Limb (tissue), 2 donors: ENCODE data around the gene CYP19A1.
"Not testable (repeated sequence)": the region's sequence is repeated elsewhere in the genome, so short reads cannot be mapped to it uniquely, and the experiment has no call there.

ENCODE experiments used
- DNase-seq, 2 donors: peaks; one replicate each; pipeline ENCODE4 v3.0.0-alpha.2; 2016; ENCODE audit errors: extremely low spot score in 2 of 2

The CYP19A1 gene

DNA sequence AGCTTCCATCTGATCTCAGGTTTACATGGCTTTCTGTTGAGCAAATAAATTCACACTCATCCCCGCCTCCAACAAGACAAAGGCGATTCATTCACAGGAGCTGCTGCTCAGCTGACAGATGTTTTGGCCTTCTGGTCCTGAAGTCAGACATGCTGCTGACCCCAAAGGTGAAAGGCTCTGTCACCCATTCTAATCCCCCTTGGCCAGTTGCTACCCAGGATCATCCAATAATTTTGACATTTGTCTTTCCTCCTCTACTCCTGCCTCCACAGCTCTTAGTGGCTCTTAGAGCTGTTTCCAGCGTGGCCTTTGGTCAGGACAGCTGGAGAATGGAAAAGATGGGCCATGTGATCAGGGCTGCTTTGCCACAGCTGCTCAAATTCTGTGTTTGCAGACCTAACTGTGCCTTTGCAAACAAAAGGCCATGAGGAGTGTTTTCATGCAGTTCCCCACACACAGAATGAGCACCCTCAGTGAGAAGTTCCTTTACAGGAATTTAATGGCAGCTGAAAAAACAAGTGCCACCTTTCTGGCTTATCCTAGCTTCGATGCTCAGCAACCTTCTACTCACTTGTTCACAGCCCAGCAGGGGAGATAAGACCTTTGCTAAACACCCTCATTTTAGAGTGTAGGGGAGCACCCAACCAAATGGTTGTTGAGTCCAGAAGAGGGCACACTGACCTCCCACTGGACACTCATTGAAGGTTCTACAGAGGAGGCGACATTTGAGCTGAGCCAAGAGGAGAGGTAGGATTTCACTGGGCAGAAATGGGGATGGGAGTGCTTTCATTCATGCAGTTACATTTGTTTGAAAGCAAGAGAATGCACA is 39.0 kb downstream of the CYP19A1 start:
- no peak for DNase-seq

DNA sequence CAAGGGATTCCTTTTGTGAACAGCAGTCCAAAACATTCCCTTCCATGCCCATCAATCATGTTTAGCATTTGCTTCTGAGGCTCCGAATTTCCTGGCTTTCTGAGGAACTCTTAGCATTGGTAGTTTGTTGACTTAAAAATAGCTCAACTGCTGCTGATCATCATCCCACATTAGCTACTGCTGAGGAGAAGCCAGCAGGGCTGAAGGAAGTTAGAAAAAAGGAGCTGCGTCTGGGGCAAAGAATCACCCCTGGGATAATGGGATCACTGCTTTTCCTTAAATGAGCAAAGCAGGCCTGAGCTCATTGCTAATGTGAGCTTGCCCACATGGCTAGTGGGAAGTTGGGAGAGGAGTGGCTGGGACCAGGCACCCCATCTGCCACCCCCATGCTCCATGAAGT is 39.8 kb downstream of the CYP19A1 start:
- no peak for DNase-seq

DNA sequence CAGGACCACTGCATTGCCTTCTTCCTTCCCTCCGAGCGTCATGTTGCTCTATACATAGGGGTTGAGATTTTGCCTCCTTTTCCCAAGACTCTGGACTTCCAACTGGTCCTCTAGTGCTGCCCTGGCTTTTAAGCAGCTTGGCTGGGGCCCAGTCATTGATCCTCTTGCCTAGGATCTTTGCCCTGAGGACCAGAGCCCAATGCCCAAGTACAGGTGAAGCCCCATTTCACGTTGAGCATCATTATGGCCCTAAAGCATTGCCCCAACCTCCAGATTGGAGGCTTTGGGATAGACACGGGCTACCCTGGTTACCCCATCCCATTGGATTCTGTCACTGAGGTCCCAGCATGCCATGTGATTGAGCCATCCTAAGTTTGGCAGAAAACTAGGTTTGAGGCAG is 47.7 kb downstream of the CYP19A1 start:
- no peak for DNase-seq

DNA sequence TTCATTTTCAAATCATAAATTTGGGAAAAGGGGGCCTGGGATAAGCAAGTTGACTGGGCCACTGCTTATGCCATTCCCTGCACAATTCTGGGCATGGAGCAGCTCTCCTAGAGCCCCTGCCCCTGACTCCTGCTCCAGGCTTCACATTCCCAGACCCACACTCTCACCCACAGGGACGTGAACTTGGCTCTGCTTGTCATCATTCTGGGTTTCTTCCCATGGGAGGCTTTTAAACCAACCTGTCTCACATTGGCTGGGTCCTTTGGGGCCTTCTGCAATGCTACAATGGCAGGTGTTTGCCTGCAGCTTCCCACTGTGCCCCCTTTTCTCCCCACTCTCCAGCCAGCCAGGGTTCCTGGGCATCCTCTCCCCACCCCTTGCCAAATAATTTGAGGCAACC is 49.1 kb downstream of the CYP19A1 start:
- no peak for DNase-seq

DNA sequence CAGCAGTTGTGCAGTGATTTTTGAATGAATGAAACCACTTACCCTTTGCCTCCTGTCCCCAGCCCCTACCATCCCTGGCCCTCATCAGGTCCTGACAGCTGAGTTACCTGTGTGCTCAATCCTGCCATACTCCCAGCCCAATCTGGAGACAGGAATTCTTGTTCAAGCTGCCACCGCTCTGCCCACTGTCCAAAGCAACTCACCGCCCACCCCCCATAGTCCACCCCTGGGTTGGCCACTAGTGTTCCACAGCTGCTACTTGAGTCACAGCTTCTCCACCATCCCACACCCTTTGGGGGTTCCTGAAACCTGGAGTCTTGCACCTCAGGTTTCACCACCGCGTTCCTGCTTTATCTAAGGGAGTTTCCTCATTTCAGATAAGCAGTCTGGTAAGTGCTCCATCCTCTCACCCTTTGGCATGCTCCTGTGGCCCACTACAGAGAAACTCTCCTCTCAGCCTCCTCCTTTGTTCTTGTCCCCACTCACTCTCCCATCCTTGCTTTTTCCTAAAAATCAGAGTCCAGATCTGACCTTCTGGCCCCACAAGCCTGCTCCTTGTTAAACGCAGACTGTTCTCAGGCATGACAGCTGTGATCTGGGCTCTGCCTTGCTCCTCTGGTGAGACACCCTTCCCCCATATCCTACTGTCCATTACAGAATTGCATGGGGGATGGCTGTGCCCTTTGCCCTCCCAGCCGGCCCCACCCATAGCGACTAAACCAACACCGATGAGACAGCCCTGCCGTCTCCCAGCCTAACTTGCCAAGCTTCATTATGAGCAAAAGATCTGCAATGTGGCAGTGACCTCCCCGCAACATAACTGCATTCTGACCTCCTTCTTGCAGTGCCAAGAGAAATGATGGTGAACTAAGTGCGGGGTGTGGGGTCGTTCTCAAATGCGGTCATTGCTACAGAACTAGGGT is 50.0 kb downstream of the CYP19A1 start:
- no peak for DNase-seq

DNA sequence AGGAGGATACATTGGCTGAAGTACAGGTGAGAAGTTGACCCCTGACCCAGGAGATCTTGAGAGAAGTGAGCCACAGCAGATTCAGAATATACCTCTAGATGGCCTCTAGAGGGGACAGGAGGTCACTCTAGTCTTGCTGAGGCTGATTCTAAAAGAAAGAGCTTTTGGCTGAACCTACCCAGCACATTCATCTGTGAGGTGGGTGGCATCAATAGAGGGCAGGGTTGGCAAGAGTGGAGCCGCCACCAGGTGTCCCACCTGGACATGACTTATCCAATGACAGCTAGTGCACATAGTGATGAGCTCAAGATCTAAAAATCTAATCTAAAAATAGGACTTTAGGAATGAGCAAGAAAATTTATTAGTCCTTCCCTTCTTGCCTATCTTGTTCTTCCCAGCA is 51.6 kb downstream of the CYP19A1 start:
- DNase-seq: no peak

DNA sequence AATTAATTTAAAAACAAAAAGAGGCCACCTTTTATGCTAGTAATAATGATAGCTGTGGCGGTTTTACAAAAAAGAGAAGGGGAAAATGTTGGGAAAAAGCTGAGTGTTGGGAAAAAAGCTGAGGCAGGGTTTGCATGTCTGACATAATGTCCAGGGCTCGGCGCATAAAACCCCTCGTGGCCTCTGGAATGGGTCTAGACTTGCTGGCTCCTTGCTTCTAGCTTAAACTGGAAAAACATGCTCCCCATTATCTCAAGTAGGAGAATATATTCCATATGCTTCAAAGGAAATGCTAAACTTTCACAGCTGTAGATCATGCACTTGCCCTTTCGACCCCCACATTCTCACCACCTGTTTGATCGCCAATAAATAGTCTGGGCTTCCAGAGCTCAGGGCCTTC is 53.0 kb downstream of the CYP19A1 start:
- no peak for DNase-seq

DNA sequence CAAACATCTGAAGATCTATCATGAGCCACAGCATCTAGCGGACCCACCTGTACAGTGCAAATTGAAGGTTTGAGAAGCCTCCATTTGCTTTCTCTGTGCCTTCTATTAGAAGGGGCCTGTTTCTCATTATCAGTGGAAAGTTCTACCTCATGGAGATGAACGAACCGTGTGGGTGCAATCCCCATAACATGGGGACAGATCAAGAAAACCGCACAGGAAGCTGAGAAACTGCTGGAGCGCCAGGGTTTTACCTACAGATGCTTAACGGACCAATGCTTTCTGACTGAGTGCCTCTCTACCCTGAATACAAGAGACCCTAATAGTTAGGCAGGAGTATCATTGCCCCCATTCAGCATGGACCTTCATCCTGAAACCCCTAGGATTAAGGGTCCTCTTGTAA is 53.5 kb downstream of the CYP19A1 start:
- DNase-seq: no peak

DNA sequence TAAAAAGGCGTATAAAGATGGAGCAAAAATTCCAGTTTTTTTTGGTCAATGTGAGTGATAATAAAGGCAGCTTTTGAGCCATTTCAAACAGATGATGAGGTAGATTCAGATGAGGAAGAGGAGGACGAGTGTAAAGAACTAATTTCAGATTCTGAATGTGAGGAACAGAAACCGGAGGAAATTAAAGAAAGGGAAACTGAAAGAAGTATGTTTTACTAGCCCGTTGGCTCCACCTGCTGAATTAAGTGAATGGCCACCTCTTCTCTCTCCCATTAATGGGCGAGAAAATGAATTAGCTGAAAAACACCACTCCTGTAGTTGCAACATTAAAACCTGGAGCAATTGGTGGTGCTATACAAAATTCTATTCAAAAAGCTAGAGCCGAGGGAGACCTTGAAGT is 55.4 kb downstream of the CYP19A1 start:
- DNase-seq: no peak

DNA sequence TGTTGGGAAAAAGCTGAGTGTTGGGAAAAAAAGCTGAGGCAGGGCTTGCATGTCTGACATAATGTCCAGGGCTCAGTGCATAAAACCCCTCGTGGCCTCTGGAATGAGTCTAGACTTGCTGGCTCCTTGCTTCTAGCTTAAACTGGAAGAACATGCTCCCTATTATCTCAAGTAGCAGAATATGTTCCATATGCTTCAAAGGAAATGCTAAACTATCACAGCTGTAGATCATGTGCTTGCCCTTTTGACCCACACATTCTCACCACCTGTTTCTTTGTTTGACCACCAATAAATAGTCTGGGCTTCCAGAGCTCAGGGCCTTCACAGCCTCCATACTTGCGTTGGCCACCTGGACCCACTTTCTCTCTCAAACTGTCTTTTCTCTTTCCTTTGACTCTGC is 56.2 kb downstream of the CYP19A1 start:
- not testable (repeated sequence) for DNase-seq

DNA sequence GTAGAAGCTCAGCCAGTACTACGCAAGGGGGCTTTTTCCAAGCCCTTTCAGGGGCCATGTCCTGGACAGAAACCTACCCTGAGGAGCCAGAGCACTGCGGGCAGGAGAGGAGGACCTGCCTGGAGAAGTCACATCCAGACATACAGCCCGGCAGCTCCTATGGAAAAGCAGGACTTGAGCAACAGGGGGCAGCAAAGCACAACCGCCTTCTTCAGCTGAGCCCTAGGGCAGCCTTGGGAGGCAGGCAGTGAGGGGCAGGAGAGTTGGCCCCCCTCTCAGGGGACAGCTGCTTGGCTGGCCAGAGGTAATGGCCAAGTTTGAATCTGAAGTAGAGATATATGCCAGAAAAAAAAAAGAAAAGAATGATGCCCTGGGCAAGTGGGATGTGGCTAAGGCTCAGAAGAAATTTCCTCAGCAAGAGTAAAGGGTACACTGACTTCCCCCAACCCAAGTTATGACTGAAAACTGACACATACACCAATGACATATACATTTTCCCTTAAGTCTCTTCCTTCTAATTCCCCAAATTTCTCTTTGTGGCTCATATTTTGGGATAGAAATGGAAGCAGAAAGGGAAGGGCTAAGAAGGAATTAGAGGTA is 56.9 kb downstream of the CYP19A1 start:
- peak in 1 of 2 donors; percentile 59 for DNase-seq

DNA sequence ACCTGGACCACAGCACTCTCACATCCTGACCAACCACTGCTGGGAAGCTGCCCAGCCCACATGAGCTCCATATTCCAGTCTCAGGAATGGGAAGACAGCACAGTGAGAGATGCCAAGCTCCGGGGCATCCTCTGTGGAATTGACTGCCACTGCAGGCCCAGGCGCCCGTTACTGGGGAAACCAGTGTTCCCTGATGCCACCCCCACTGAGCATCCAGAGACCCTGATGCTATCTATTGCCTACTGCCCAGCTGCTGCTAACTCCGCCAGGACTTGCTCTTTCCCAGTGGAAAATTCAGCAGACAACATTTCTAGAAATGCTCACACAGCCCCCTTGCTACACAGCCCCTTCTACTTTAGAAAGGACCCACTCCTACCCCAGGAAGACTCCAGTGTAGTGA is 57.6 kb downstream of the CYP19A1 start:
- DNase-seq: no peak

DNA sequence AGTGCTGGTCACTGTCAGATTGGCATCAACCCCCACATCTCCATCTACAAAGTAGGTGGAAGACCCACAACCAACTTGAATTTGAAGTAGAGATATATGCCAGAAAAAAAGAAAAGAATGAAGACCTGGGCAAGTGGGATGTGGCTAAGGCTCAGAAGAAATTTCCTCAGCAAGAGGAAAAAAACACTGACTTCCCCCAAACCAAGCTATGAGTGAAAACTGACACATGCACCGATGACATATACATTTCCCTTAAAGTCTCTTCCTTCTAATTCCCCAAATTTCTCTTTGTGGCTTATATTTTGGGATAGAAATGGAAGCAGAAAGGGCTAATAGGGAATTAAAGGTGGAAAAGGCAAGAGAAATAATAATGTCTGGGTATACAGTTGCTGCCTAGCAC is 59.0 kb downstream of the CYP19A1 start:
- DNase-seq: no peak

DNA sequence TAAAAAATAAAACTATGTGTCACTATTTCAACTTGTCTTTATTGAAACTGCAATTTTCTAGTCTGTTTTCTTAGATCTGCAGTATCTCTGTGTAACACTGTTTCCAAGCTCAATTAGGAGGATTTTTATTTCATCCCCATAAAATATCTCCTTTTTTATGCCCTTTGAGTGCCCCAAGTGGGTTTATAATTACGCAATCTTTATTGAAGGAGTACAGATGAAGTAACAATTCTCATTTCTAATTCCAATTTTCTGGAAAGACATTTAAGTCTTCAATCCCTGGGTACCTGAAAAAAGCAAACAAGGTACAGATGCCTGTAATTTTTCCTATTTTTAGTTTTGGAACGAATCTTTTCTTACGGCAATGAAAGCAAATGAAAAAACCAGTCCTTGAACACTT is 61.3 kb downstream of the CYP19A1 start:
- no peak for DNase-seq

DNA sequence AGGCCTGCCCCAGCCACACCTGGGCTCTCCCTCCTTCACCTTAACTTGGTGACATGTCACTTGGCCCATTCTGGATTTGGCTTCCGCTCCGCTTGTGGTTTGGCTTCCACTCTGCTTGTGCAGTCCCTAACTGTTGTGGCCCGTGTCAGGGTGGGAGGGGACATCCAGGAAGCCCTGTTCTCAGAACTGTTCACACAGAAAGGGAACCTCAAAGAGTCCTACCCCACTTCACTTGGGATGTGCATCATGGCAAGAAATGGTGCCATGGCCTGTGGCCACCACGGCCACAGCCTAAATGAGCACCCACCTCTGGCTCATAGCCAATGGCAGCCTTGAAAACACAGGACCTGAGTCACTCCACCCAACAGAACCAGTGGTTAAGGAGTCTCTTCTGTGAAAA is 63.4 kb downstream of the CYP19A1 start:
- no peak for DNase-seq

DNA sequence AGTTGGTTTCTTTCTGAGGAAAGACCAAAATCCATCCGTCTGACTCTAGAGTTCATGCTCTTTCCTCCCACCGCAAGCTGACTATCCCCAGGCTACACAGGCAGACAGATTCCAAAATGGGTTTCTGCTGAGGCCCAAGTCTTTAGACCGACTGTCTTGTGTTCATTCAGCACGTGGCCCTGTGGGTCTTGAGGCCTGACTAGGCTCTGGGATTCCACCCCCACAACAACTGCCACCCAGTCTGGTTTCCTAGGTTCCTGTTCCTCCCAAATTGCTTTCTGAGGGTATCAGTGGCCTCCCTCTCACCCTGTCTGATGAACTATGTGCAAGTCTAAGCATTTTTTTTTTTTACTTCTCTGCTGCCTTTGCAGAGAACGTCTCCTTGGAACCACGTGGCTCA is 67.7 kb downstream of the CYP19A1 start:
- no peak for DNase-seq

DNA sequence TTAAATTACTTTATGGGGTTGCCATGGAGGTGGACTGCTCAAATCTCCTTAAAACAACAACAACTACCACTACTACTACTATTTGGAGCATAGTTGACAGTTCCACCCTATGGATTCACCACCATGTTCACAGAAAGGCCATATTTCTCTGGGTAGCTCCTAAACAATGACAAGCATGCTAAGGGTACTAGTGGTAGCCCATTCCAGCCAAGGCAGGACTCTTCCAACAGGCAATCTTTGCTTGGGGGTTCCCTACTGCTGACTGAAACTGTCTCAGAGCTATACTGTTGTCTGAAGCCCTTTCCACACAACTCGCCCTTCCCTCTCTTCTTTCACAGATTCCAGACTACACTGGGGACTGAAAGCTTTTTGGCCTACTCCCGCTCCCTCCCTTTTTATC is 68.9 kb downstream of the CYP19A1 start:
- DNase-seq: no peak

DNA sequence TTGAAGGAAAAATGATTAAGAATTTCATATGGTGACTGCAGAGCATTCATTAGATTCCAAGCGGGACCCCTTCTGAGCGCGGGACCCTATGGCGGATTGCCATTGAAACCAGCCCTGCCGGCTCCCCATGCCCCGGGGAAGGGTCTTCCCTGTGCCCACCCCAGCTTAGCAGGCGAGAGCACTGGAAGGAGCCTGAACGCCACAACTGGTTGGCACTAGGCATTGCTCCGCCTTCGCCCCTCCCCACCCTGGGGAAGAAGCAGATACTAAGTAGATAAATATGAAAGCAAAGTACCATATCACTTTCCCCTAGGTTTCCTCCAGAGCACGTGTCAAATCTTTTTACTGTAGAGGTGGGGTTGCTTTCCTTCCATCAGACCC is 70.7 kb downstream of the CYP19A1 start:
- DNase-seq: peak in 1 of 2 donors; percentile 52

DNA sequence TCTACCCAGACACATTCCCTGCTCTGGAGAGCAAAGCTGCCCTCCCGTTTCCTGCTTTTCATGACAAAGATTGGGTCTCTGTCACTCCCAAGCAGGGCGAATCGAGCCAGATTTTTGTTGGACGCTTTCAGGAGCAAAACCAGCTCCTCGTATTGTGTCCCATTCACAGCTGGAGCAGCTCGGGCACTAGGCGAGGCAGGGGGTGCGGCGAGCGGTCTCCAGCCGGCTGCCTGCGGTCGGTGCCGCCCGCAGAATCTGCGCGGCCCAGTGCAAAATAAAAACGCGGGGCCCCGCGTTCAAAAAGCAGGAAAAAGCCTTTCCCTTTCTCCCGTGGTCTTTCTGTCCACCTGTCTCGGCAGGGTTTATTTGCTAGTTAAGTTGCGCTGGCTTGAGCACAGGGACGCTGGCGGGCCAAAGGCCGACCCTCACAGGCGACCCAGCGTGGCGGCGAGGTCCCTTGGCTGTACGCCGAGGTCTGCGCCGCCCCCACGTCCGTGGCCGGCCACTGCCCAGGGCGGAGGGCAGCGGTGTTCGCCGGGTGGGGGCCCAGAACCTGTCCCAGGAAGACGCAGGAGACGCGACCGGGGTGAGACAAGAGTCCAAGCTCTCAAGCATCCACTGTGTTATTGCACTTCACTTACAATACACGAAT is 71.2 kb downstream of the CYP19A1 start:
- peak in 1 of 2 donors; percentile 58 for DNase-seq

DNA sequence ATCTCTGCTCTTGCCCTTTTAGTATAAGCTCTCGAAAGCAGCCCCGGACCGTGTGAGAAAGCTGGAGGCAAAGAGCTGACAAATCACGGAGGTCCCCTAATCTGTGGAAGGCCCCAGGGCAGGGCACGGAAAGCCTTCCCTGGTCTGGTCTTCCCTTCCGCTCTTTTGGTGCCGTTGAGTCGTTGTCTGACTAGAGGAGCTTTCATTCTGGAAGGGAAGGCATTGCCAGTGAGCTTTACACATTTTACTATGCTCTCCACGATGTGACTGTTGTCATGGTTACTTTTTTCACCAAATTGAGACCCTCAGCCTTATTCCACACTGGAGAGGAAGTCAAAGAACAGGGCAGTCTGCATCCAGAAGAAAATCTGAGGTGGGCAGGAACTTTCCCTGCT is 71.7 kb downstream of the CYP19A1 start:
- DNase-seq: no peak

DNA sequence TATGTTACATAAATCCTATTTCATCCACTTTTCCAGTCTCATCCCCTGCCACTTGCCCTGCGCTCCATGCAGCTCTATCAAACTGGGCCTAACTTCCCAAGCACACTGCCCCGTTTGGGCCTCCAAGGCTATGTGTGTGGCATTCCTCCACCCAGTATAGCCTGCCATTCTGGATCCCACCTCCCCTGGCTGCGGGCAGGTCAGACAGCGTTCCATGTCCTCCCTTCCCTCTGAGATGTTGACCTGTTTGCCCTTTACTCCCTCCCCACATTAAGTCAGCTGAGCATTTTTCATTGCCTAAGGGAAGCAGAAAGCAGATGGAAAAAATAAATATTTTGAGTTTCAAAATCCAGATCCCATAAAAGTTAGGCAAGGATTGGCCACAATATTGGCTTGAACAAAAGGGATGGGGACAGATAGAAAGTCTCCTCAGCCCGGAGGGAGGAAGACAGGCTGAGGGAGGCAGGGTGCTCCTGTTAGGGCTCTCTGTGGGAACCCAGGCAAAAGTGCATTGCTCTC is 73.3 kb downstream of the CYP19A1 start:
- no peak for DNase-seq

DNA sequence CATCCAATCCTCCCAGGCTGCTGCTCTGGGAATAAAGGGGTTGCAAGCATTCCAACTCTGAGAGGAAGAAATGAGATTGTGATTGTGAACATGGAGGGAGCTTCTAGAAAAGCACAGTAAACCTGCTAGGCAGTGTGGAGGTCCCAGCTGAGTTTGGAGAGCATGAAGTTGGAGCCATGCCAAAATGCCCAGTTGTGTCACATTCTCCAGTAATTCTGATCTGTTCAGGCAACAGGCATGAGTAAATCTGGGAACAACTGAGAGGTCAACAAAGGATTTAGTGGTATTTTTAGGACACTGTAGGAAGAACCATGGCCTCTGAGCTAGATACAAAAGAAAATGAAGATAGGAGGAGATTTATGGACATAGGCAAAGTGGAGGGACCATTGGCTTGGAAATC is 74.7 kb downstream of the CYP19A1 start:
- DNase-seq: no peak
